ENCODE results near the gene C2orf76.

- TF ChIP-seq, protein P1, sequence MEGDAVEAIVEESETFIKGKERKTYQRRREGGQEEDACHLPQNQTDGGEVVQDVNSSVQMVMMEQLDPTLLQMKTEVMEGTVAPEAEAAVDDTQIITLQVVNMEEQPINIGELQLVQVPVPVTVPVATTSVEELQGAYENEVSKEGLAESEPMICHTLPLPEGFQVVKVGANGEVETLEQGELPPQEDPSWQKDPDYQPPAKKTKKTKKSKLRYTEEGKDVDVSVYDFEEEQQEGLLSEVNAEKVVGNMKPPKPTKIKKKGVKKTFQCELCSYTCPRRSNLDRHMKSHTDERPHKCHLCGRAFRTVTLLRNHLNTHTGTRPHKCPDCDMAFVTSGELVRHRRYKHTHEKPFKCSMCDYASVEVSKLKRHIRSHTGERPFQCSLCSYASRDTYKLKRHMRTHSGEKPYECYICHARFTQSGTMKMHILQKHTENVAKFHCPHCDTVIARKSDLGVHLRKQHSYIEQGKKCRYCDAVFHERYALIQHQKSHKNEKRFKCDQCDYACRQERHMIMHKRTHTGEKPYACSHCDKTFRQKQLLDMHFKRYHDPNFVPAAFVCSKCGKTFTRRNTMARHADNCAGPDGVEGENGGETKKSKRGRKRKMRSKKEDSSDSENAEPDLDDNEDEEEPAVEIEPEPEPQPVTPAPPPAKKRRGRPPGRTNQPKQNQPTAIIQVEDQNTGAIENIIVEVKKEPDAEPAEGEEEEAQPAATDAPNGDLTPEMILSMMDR (IDR thresholded peaks at IDR 0.05; ENCODE audit: low read length): no peak
- no peak for TF ChIP-seq EZH2 (IDR thresholded peaks at IDR 0.05; ENCODE audit: borderline replicate concordance, low read length)
These were observed 11.3 kb upstream of the C2orf76 start for GRCh38 chr2:119377993-119378345.

Data from OCI-LY1 (cell line).